ENCODE measurements around the gene ULBP3. TPM values are rescaled to one million over a fixed set of nuclear protein-coding genes. Genes with fewer than 3 reads are reported as not detected.

Gene ULBP3
- total RNA-seq, 2 experiments from 2014 or later = 0.47 to 0.77 TPM

GRCh38 chr6:150072201-150072600 lies 3.3 kb upstream of the ULBP3 start:
- Mint-ChIP-seq H3K36me3 (ENCODE audit: low read depth) (no peaks in the 10 kb centered on the region), H3K4me1 (ENCODE audit: low read depth) (peaks cover 20% of the 10 kb centered on the region), H3K4me3 (no peak overlapping the region), H3K27me3 (peaks cover 17% of the 10 kb centered on the region), H3K27ac (no peak overlapping the region), H3K9me3 (no peaks in the 10 kb centered on the region)
- peak; percentile 72 for DNase-seq
- ChIA-PET POLR2A (no interaction called here), CTCF (interaction anchor here (0.9 to 13.9 kb wide), 4 partner anchors 17 to 746 kb away, joined by 3 to 162 read pairs (median 14); no protein-coding TSS in a partner anchor)
- no peak for TF ChIP-seq CTCF (IDR thresholded peaks at IDR 0.05)
- peak; percentile 32 for ATAC-seq
- intact Hi-C loops (cut with micrococcal nuclease) = loop anchor here (5.0 kb wide), 1 partner anchor 325 kb away; no protein-coding TSS in a partner anchor

- intact Hi-C loops (cut with micrococcal nuclease) = loop anchor here (5.0 kb wide), 1 partner anchor 327 kb away; no protein-coding TSS in a partner anchor
- Mint-ChIP-seq H3K27me3 (peaks cover 15% of the 10 kb centered on the region), H3K4me3 (no peak overlapping the region), H3K9me3 (no peaks in the 10 kb centered on the region), H3K27ac (no peak overlapping the region), H3K36me3 (ENCODE audit: low read depth) (no peaks in the 10 kb centered on the region), H3K4me1 (ENCODE audit: low read depth) (peaks cover 11% of the 10 kb centered on the region)
- no peak for ATAC-seq
- TF ChIP-seq CTCF (IDR thresholded peaks at IDR 0.05) = no peak
- DNase-seq = no peak
- CTCF ChIA-PET = interaction anchor here (0.7 to 13.9 kb wide), 18 partner anchors 10 to 743 kb away, joined by 3 to 162 read pairs (median 4); no protein-coding TSS in a partner anchor
- POLR2A ChIA-PET = no interaction called here
Measured at GRCh38 chr6:150070236-150070818, 1.4 kb upstream of the ULBP3 start.

- Mint-ChIP-seq H3K36me3 (ENCODE audit: low read depth) (no peaks in the 10 kb centered on the region), H3K27ac (no peak overlapping the region), H3K27me3 (peaks cover 13% of the 10 kb centered on the region), H3K4me3 (no peak overlapping the region), H3K4me1 (ENCODE audit: low read depth) (peaks cover 11% of the 10 kb centered on the region), H3K9me3 (no peaks in the 10 kb centered on the region)
- intact Hi-C loops (cut with micrococcal nuclease) = loop anchor here (5.0 kb wide), 1 partner anchor 328 kb away; no protein-coding TSS in a partner anchor
- DNase-seq (peak; percentile 31), ATAC-seq (no peak)
- ChIA-PET POLR2A (no interaction called here), CTCF (interaction anchor here (1.0 to 13.9 kb wide), 4 partner anchors 10 to 326 kb away, joined by 3 to 162 read pairs (median 11); no protein-coding TSS in a partner anchor)
- peak; percentile 38 for TF ChIP-seq CTCF (IDR thresholded peaks at IDR 0.05)
Measured at GRCh38 chr6:150069706-150070105, 785 bp upstream of the ULBP3 start.

GRCh38 chr6:150068151-150068550 lies 770 bp downstream of the ULBP3 start:
- Mint-ChIP-seq H3K4me3 (peak overlapping the region; percentile 72), H3K36me3 (ENCODE audit: low read depth) (no peaks in the 10 kb centered on the region), H3K27ac (no peak overlapping the region), H3K27me3 (peaks cover 6% of the 10 kb centered on the region), H3K4me1 (ENCODE audit: low read depth) (peaks cover 11% of the 10 kb centered on the region), H3K9me3 (no peaks in the 10 kb centered on the region)
- ChIA-PET CTCF (interaction anchor here (1.1 to 2.4 kb wide), 4 partner anchors 11 to 748 kb away, joined by 3 to 9 read pairs (median 6); no protein-coding TSS in a partner anchor), POLR2A (no interaction called here)
- intact Hi-C loops (cut with micrococcal nuclease) = no loop called here
- ATAC-seq = no peak
- no peak for DNase-seq
- no peak for TF ChIP-seq CTCF (IDR thresholded peaks at IDR 0.05)

GRCh38 chr6:150065083-150065482 lies 3.8 kb downstream of the ULBP3 start:
- Mint-ChIP-seq H3K4me1 (ENCODE audit: low read depth) (peaks cover 8% of the 10 kb centered on the region), H3K9me3 (no peaks in the 10 kb centered on the region), H3K27ac (no peak overlapping the region), H3K4me3 (no peak overlapping the region), H3K36me3 (ENCODE audit: low read depth) (no peaks in the 10 kb centered on the region), H3K27me3 (peaks cover 2% of the 10 kb centered on the region)
- intact Hi-C loops (cut with micrococcal nuclease) = no loop called here
- DNase-seq (no peak), ATAC-seq (no peak)
- POLR2A ChIA-PET = no interaction called here
- CTCF ChIA-PET = interaction anchor here (1.3 kb wide), 1 partner anchor 12 kb away, joined by 4 read pairs; no protein-coding TSS in a partner anchor
- TF ChIP-seq CTCF (IDR thresholded peaks at IDR 0.05) = no peak
